Panc1 (cell line): ENCODE data around the gene SGMS1.

Source experiments
- SIN3A ChIP-seq: IDR thresholded peaks from 2 replicates; pipeline ENCODE4 v1.6.1; 2012; ENCODE audit warnings: low read depth, mild to moderate bottlenecking, low read length, moderate library complexity, borderline replicate concordance; ENCODE audit not compliant: insufficient read depth
- TF ChIP-seq, protein P1 (sequence below): fragments of 450-650 bp; IDR thresholded peaks from 2 replicates; pipeline ENCODE4 v1.5.1; 2017; ENCODE audit warnings: mild to moderate bottlenecking

DNA sequence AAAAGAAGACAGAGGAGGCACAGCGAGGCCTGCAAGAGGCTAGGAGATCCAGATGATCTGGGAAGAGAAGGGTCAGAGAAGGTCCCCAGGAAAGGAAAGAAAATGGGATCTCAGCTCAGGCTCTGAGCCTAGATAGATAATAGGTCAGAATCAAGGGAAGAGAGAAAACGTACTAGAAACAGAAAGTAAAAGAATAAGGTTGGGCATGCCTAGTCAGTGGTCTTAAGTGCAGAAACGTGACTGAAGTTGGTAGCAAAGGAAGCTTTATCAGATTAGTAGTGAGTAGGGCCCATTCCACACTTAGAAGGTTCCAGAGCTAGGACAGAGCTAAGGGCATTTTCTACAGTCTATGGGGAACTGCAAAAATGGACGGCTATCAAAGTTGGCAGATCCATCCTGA, 287.6 kb downstream of the SGMS1 start:
- TF ChIP-seq, protein P1, sequence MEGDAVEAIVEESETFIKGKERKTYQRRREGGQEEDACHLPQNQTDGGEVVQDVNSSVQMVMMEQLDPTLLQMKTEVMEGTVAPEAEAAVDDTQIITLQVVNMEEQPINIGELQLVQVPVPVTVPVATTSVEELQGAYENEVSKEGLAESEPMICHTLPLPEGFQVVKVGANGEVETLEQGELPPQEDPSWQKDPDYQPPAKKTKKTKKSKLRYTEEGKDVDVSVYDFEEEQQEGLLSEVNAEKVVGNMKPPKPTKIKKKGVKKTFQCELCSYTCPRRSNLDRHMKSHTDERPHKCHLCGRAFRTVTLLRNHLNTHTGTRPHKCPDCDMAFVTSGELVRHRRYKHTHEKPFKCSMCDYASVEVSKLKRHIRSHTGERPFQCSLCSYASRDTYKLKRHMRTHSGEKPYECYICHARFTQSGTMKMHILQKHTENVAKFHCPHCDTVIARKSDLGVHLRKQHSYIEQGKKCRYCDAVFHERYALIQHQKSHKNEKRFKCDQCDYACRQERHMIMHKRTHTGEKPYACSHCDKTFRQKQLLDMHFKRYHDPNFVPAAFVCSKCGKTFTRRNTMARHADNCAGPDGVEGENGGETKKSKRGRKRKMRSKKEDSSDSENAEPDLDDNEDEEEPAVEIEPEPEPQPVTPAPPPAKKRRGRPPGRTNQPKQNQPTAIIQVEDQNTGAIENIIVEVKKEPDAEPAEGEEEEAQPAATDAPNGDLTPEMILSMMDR: no peak
- no peak for TF ChIP-seq SIN3A
